Stimulated activated naive CD4-positive, alpha-beta T cell treated with Interleukin-2 at 50 U/mL for 16 hours (primary cell): ENCODE results near the gene MS4A10.

ENCODE experiments used
- DNase-seq: peaks from one replicate; lab custom pipeline; 2025; lab: John Stamatoyannopoulos, UW

The MS4A10 gene

DNA sequence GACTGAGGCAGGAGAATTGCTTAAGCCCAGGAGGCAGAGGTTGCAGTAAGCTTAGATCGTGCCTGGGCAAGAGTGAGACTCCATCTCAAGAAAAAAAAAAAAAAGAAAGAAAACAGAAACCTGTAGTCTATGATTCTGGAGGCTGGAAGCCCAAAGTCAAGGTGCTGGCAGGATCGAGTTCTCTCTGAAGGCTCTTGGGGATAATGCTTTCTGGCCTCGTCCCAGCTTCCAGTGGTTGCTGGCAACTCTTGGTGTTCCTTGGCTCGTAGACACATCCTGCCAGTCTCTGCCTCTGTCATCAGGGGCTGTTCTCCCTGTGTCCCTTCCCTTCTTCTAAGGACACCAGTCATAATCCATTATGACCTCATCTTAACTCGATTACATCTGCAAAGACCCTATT is 40.0 kb downstream of the MS4A10 start:
- DNase-seq = no peak

GRCh38 chr11:60825790-60826189 is 40.7 kb downstream of the MS4A10 start:
- DNase-seq = no peak

GRCh38 chr11:60830478-60831142 is 45.5 kb downstream of the MS4A10 start:
- no peak for DNase-seq

DNA sequence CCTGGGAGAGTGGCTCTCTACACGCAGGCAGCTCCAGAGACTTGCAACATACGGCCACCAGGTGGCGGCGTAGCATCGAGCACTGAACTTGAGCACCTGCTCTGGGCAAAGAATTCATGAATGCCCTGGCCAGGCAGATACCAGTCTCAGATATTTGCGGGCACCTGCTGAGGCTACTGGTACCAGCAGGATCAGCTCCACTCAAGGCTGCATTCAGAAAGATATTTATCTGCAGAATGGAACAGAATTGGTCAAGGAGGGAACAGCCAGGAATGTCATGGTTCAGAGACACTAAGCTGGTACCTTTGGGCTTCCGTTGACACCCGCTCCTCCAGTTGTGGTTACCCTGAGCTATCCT is 46.0 kb downstream of the MS4A10 start:
- DNase-seq = peak; percentile 71

- no peak for DNase-seq
Measured at GRCh38 chr11:60831501-60832079, 46.5 kb downstream of the MS4A10 start.

DNA sequence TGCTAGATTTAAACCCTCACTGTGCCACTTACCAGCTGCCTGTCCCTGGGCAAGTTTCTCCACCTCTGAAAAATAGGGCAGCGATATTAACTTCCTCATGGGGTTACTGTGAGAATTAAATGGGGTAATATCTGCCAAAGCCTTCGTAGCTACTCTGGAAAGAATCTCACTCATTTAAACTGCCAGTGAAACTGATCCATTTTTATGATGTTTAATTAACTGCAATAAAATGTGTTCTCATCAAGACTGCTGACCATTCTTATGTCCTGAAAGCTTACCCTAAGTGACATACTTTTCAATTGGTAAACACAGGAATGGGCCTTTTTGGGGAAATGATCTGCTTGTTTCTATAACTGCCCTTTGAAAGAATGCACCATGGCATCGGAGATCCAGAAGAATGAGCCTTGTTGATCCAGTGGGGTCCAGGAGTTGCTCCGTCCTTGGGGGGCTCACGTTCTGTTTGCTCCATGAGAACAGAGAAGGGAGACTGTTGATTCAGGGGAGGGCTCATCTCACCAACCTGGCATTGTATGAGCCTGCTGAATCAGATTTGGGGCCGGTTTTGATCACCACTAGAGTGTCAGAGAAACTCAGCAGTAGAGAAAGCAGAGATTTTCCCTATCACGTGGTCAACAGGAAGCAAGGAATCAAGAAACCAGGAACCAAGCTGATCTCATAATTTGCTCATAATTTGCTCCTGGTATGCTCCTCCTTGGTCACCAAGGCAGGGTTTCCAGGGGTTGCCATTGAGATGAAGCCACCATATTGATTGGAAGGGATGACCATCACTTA is 49.8 kb downstream of the MS4A10 start:
- DNase-seq = no peak

DNA sequence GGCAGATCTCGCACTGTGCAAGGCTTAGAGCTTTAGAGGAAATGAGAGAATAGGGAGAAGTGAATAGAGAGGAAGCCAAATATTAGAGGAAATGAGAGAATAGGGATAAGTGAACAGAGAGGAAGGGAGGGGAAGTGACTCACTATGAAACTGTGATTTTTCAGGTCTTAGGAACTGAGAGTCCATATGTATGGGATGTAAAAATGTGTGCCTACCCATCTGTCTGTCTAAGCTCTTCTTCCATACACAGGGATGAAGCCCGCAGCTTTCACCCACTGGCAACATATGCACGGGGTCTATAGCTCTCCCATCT is 50.4 kb downstream of the MS4A10 start:
- no peak for DNase-seq

DNA sequence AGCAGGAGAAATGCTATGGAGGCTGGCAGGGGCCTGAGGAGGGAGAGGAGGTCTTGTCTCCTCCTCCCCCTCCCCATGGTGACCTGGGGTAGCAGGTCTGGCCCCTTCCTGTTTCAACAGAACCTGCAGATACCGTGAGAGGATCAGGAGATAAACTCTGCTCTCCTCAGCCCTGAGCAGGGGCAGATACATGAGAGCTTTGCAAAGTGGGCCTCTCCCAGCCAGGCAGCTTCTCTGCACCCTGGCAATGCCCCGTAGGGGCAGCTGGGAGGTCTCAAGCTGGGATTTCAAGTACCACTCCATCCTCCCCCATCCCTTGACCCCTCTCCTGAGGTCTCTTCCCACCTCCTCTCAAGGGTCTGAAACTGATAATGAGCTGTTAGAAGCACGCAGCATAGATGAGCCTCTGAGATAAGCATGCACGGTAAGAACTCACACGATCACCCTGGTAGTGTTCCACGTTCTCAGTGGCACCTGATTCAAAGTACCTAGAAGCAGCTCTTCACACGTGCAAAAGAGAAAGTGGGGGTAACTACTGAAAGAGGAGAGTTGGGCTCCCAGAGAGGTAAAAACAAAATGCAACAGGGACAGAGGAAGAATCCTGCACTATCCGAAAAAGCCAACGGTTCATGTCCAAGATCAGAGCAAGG is 51.9 kb downstream of the MS4A10 start:
- DNase-seq = no peak

- no peak for DNase-seq
Measured at GRCh38 chr11:60838132-60838531, 53.0 kb downstream of the MS4A10 start.

DNA sequence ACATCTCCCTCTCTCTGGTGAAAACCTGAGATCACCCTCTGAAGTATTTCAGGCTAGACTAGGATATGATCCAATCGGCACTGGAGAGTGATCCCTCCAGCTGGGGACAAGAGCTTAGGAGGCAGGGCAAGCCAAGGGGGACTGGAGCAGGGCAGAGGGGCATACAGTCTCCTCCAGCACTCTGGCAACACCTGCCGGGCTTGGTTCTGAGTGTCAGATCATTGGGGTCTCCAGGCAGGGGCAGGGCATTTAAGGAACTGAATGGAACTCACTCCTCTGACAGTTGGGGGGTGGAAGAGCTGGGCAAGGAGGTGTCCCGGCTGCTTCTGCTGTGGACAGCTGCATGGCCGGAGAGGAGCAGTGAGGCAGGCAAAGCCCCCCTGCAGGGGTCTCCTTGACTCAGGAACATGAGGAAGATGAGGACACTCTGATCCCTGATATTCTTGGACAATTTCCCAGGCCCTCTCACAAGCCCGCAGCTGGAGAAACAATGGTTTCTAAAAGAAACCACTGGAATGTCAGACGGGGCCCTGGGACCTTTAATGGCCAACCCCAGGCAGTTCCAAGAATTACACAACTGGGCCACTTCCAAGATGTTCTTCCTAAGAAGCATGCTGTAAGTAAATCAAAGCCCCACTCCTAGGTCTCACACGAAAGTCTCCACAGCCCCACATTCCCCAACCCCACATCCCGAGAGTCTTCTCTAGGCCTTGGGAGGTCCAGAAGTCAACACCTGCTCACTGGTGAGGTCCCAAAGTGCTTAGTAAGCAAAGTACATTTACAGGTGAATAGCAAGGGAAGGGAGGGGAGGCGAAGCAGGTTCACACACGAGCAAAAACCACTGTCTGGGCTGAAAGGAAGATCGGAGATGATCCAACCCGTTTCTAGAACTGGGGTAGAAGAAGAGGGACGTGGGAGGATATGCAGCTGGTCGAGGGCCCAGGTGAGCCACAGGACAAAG is 55.6 kb downstream of the MS4A10 start:
- DNase-seq = no peak

DNA sequence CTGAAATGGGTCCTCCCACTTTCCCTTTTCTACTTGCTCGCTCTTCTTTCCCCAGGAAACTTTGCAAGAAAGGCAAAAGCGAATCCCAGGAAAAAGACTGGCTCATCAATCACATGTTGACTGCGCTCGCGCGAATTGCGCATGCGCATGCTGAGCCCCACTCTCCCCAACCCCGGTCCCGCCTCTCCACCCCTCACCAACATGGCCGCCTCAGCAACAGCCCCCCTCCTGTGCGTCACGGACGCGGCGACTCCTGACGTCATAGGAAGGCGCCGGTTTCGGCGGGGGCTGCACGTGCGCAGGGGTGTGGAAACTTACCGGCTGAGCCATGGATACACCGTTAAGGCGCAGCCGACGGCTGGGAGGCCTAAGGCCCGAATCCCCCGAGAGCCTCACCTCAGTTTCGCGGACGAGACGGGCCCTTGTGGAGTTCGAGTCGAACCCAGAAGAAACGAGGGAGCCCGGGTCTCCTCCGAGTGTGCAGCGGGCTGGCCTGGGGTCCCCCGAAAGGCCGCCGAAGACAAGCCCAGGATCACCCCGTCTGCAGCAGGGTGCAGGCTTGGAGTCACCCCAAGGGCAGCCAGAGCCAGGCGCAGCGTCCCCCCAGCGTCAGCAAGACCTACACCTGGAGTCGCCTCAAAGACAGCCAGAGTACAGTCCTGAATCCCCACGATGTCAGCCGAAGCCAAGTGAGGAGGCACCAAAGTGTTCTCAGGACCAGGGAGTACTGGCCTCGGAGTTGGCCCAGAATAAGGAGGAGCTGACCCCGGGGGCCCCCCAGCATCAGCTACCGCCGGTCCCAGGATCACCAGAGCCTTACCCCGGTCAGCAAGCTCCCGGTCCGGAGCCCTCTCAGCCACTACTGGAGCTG is 56.9 kb downstream of the MS4A10 start, which contains the start of gene CCDC86:
Gene CCDC86, plus strand, starts transcription at position 317 of the 871 bp plus-strand sequence. Its CDS starts 12 bp downstream, at position 329.
- peak; percentile 96 for DNase-seq

- no peak for DNase-seq
Measured at GRCh38 chr11:60842668-60843600, 57.8 kb downstream of the MS4A10 start.

DNA sequence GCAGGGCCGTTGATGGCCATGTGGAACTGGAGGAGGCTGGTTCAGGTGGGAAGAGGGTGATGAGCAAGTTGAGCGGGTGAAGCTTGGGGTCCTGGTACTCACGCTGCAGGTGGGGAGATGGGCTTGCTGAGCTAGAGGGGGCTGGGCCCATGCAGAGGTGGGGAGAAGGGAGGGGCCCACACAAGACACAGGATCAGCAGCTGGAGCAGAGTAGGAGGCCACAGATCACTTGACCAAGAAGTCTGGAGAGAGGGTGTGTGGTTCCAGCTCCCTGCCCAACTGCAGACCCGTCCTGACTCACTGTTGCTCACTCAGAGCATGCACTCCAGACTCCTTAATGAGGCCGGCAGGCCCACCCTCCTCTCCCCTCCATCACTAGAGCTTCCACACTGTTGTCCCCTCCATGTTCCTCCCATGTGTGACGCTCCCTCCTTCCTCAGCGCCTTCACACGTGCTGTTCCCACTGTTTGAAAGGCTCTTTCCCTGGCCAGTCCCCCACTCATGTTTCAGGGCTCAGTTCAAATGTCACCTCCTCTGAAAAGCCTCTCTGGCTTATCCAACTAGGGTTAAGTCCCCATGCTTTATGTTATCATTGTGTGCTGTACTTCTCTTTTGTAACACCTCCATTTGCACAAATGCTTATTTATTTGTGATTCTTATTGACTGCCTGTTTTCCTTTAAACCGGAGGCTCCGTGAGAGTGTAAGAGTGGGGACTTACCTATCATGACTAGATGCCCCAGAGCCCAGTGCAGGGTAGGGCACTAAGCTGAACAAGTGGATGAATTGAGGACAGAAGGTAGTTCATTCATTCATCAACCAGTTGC is 59.1 kb downstream of the MS4A10 start:
- DNase-seq = no peak

DNA sequence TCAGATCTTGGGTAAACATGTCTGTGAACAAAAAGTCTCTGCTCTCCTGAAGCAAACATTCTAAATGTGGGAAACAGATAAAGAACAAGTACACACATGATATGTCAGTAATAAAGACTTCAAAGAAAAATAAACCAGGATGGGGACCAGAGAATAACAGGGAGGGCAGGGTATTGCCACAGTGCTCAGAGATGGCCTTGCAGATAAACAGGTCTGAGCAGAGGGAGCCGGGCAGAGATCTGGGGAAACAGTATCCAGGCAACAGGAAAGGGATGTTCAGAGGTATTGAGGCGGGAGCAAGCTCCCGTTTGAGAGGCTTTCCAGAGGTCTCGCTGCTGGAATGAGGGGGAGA is 59.7 kb downstream of the MS4A10 start:
- no peak for DNase-seq

- DNase-seq = no peak
Measured at GRCh38 chr11:60845338-60845737, 60.2 kb downstream of the MS4A10 start.

DNA sequence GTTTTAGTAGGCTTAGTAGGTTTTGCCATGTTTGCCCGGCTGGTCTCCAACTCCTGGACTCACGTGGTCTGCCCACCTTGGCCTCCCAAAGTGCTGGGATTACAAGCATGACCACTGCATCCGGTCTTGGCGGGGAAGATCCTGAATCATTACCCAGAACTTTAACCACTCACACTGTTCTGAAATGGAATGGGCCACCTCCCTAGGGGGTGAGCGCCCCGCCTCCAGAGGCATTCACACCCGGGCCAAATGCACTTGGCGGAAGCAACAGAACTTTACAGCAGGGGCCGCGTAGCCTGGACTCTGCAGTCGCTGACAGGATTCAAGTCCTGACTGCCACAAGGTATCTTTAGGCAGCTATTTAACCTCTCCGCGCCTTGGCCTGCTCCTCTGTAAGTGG is 62.1 kb downstream of the MS4A10 start:
- DNase-seq = no peak

GRCh38 chr11:60847896-60848295 is 62.8 kb downstream of the MS4A10 start:
- no peak for DNase-seq

DNA sequence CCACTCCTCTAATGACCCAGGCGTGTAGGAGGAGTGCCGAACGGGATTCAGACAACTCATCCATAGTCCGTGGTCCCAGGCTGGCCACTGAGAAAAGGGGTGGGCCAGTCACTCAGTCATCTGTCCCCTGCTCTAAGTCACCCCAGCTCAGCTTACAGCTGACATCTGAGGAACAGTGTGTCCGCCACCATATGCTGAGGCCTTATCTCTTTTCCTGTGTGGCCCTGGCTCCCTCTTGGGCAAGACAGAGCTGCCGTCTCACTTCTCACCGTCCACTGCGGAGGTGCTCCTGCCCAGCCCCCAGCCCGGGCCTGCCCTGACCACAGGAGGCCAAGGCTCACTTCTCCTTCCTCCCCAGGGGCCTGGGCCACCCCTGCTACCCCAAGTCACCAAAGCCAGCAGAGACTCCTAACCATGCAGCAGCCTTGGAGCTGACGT is 63.6 kb downstream of the MS4A10 start:
- DNase-seq = no peak
